HCEC 1CT (cell line): ENCODE results near the gene CIB4.
"Not testable (repeated sequence)": the region's sequence is repeated elsewhere in the genome, so short reads cannot be mapped to it uniquely, and the experiment has no call there.

Experiments used
- DNase-seq: peaks from one replicate; pipeline ENCODE4 v3.0.0-alpha.2; 2017

The CIB4 gene

DNA sequence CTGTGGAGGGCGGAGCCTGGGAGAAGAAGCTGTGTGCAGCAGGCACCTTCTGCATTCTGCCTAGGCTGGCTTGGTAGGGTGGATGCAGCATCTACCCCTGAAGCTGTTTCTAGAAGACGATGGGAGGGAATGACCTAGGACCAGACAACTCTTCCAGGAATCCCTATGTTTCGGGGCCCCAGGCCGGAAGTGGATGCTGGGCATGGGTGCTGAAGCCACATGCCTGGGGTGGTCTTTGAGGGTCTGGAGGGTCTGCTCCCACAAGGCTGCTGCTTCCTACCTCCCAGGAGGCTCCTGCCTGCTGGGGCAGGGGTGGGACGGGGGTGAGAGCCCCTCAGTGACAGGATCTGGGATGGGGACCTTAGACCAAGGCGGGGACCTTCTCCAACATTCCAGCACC lies 61.0 kb downstream of the CIB4 start:
- no peak for DNase-seq

DNA sequence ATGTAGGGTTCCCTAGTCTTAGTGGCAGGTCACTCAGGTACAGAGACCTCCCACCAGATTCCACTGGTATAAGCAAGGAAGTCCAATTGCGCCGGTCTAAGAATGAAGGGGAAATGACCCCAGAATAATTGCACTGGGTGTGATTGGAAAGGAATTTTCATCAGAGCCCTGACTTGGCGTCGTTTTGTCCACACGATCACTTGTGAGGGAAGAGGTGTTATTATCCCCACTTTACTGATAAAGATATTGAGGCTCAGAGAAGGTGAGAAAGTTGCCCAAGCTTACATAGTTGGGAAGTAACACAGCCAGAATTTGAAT lies 61.5 kb downstream of the CIB4 start:
- no peak for DNase-seq

DNA sequence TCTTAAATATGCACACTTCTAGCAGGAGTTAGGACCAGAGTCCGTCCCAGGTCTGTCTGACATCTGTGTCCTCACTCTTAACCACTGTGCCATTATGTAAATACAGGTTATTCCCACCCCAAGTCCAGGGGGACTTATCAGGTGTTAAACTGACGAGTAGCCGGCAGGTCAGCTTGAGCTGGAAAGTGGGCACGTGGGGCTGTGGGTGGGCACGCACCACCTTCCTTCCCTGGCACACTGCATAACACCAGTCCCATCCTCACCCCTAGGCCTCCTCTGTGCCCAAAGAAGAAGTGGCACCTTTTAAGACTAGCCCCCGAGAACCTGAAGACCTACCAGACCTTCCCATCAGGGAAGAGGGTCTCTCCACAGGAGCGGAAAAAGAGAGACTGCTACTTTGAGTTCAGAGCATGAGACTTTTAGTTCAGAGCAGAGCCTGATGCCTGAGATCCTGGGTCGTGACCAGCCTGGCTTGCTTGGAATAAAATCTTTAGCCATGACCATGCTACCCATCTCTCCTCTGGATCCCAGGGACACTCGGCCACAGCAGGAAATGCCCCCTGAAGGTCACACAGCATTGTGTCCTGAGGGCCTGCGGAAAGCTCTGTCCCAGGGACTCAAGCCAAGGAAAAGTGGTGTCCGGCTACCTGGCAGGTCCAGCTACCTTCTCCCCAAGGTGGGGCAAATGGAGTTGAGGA lies 62.0 kb downstream of the CIB4 start:
- DNase-seq, result no peak

DNA sequence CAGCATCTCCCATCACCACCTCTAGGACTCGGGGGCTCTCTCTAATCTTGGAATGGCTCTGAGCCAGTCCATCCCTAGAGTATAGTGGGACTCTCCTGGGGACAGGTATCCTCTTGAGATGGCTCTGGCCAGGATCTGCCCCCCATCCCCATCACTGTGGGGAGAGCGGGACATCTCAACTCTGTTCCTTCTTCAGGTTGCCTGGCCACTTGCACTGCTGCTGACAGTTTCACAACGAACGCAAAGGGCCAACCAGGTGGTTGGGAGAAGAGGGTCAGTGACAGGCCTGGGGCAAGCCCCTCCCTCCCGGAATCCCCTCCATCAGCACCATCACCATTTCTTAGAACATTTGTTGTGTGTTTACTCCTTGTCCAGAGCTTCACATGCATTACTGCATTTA lies 62.6 kb downstream of the CIB4 start:
- no peak for DNase-seq

- no peak for DNase-seq
Observed at GRCh38 chr2:26578113-26578458, 63.1 kb downstream of the CIB4 start.

DNA sequence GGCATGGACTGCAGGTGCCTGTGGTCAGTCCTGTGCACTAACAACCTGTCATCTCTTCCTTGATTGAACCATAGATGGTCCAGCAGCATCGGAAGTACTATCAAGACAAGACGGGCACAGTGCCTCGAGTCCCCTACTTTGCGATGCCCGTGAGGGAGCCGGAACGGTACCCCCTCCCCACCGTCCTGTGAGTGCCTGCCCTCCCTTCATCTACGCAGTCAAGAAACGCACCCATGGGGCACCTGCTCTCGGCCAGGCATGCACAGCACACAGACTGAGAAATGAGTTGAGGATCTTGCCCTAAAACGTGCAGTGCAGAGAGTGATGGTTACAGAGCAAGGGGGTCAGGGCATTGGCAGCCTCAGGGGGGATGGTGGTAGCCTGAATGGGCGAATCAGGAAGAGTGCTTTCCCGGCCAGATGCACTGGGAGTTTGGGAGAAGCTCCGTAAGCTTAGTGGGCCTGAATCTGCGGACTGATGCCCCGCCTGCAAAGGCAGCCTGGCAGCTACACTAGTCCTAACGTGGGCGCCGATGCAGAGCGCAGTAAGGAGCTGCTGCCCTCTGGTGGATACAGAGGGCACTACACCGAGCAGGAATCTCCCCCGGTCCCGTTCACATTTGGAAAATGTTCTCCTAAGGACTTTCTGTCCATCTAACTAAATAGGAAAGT lies 63.6 kb downstream of the CIB4 start:
- DNase-seq, result peak; percentile 59

- DNase-seq, result no peak
Observed at GRCh38 chr2:26576565-26577441, 64.4 kb downstream of the CIB4 start.

GRCh38 chr2:26575836-26576564 lies 65.2 kb downstream of the CIB4 start:
- no peak for DNase-seq

DNA sequence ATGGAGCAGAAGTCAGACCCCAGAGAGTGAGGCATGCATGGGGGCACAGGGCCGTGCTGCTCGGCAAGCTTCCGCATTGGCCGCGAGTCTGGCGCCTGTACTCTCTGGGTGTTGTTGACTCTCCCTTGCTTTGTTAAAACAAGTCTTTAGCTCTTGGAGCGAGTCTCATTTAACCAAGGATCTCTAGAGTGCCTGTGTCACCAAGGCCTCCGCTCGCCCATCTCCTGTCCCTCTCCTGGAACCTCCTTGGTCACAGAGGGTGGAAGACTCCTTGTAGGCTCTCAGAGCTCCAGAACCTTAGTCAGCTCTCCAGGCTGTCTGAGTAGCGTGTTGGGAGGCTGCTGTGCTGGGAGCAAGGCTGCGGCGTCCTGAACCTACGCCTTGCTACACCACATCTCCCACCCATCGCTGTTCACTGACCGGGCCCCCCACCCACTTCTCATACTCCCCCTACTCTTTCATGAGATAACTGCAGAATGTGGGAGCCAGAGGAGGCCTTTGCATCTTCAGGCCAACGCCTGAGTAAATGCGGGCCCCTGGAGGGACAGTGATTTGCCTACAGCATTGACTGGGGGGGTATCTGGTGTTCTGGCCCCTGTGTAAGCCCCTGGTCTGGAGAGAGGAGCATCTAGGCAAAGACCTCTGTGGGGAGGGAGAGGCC lies 66.1 kb downstream of the CIB4 start:
- DNase-seq, result no peak

DNA sequence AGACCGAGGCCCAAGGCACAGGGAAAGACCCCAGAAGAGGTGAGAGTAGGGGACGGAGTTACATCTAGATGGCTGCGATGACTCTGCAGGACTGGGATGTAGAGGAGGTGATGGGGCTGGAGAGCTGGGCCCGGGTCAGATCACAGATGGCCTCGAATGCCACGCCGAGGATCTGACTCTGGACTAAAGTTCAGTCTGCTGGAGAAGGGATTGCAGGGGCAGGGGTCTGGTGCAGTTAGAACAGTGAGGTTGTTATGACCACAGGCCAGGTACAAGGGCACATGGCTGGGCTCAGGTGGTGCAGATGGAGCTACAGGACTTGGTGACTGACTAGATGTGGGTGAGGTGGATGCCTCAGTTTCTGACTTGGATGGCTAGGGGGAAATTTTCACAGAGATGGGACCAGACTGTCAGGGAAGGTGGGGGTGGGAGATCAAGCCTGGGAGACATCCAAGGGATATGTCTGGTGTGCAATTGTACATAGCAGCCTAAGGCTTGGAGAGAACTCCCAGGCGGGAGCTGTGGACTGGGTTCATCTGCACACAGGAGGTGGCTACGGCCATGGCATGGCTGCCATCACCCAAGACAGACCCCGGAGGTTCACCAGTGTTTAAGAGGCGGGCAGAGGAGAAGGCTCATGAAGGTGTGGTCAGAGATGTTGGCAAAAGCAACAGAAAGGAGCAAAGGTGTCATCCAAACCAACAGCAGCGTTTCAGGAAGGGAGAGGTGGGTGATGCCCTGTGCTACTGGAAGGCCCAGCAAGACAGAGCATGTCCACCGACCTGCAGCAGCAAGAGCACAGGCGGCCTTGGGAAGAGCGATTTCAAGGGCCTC lies 66.9 kb downstream of the CIB4 start:
- no peak for DNase-seq

DNA sequence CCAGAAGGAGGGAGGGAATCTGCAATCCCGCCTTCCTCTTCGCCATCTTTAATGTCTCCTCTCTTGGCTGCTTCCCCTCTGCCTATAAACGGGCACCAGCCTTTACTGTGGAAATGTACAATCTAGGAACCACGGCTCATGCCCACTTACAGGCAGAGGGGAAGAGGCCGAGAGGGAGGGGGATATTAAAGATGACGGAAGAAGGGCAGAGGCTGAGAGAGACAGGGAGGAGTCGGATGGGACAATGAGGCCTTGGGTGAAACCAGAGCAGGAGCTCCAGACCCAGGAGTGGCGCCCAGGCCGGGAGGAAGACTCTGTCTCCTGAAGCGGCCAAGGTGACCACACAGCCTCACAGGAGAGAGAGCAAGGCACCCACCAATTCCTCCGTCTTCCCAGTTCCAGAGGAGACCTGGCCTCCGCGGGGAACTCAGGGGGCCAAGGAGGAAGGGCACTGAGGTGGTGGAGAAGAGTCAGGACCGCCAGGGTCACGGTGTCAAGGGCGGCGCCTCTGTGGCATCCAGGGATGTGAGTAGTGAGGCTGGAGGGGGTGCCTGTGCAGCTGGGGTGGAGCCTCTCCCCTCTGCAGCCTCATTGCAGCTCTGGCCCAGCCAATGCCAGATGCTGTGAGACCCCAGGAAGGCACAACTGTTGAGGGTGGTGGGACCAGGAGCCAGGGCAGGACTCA lies 67.8 kb downstream of the CIB4 start:
- no peak for DNase-seq

DNA sequence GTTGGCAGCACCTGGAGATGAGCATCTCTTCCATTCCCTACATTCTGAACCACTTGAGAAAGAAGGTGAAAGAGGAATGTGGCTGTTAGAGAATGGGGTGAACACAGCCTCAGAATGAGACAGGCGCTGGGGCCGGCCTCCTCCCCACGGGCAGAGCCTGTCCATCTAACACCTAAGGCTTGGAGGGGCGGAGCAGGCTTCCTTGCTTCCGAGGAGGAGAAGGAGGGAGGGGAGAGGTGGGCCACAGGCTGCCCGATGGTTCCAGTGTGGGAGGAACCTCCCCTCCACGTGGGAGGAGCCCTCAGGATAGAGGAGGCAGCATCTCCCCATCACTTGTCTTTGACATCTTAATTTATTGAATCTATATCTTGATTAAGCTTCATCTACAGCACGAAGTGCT lies 68.6 kb downstream of the CIB4 start:
- no peak for DNase-seq

DNA sequence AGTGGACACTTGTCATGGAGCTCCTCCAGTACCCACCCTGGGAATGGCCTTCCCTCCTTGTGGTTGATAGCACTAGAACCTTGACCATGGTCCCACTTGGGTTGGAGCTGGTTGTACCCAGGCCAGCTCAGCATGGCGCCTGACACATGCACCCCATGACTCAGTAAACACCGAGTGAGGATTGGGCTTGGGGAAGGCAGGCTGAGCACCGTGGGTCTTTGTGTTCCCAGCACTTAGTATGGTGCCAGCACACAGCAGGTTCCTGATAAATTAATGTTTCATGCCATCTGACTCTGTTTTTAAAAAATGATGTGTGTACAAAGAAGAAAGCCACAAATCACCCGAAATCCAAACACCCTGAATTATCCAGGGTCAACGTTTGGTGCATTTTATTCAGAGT lies 69.8 kb downstream of the CIB4 start:
- DNase-seq, result no peak

- no peak for DNase-seq
Observed at GRCh38 chr2:26570083-26570430, 71.1 kb downstream of the CIB4 start.

DNA sequence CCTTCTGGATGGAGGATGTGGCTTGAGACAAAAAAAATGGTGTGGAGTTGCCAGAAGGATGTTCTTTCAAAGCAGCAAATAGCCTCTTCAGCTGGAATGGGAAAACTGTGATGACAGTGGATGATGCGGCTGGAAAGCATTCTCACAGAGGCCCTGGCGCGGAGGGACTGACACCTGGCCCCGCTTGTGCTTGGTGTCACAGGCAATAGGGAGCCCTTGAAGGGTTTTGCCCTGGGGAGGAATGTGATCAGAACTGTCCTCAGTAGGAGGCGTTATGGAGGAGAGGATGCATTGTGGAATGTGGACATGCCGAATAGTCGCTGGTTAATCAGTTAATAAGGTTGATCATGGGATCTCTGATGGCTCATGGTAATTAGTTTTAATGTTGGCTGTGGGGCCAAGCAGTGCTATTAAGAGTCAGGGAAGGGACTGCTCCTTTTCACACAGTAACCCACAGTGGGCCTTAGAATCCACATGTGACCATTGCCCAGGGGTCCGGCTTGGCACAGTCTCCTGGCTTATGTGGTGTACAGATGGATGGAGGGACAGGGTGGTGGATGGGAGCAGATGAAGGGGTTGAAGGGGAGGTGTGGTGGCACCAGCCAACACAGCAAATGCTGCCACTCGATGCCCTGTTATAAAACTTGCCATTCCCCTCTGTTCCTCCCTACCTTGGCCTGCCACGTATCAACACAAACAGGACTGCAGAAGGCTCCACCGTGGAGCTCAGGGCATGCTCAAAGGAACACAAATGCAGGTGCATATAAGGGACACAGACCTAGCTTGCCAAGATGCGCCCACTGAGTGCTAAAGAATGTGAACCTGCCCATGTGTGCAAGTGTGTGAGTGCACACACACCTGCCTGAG lies 71.7 kb downstream of the CIB4 start:
- no peak for DNase-seq

DNA sequence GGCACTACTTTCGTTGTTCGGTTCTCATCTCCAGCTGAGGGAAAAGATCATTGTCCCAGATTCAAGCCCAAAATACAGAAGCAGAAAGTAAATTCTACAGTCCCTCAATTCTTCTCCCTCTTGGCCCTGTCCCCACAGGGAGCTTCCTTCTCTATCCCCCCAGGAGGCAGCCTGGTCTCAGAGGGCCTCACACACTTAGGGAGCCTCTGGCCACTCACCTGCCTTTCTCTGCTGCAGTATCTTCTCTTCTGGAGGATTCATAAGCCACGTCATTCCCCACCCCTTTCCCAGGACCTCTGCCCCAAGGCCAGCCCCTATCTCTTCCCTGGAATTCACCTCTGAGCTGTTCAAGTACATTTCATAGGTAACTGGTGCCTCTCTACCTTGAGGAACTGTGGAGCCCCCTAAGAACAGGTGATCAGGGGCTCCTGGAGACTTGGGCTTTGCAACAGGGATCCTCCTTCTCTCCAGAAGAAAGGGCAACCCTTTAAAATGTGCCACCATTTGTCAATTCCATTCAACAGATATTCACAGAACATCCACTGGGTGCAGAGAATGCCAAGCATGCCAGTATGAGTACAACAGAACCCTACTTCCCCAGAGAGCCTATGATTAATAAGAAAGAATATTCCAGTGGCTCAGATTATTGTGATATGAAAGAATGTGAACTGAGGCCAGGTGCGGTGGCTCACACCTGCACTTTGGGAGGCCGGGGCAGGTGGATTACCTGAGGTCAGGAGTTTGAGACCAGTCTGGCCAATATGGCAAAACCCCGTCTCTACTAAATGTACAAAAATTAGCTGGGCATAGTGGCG lies 72.9 kb downstream of the CIB4 start:
- no peak for DNase-seq

- no peak for DNase-seq
Observed at GRCh38 chr2:26567534-26567933, 73.6 kb downstream of the CIB4 start.

DNA sequence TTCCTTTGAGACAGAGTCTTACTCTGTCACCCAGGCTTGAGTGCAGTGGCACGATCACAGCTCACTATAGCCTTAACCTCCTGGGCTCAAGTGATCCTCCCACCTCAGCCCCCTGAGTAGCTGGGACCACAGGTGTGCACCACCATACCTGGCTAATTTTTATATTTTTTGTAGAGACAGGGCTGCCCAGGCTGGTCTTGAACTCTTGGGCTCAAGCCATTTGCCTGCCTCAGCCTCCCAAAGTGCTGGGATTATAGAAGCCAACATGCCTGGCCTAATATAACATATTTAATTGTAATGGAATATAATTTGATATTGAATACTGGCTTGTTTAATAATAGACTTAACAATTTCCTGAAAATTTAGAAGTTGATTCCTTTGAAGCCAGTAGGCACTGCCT lies 74.4 kb downstream of the CIB4 start:
- DNase-seq, result not testable (repeated sequence)

GRCh38 chr2:26566081-26566375 lies 75.1 kb downstream of the CIB4 start:
- DNase-seq, result no peak

GRCh38 chr2:26564121-26564644 lies 77.0 kb downstream of the CIB4 start:
- DNase-seq, result no peak
